ELR (cell line): ENCODE results near the gene GSN.
A peak's percentile ranks its signal among the peaks of the same experiment; 100 is the strongest.

Experiments
- DNase-seq: peaks from one replicate; pipeline ENCODE4 v3.0.0-alpha.2; 2015; ENCODE audit warnings: low read depth

GSN gene

GRCh38 chr9:121267689-121268597 lies at the start of gene GSN:
GSN (plus strand) TSS chr9:121268162; CDS start chr9:121301972, 33,810 bp downstream.
- peak; percentile 72 for DNase-seq

GRCh38 chr9:121218357-121219027 lies 49.5 kb upstream of the GSN start:
- no peak for DNase-seq

- DNase-seq: no peak
Measured at GRCh38 chr9:121219530-121219929, 48.4 kb upstream of the GSN start.

GRCh38 chr9:121220996-121221663 lies 46.8 kb upstream of the GSN start:
- no peak for DNase-seq

GRCh38 chr9:121221664-121222055 lies 46.3 kb upstream of the GSN start:
- DNase-seq: no peak

- peak; percentile 83 for DNase-seq
Measured at GRCh38 chr9:121222524-121223171, 45.3 kb upstream of the GSN start.

GRCh38 chr9:121225240-121225639 lies 42.7 kb upstream of the GSN start:
- no peak for DNase-seq

- DNase-seq: peak; percentile 76
Measured at GRCh38 chr9:121226175-121226574, 41.8 kb upstream of the GSN start.

- no peak for DNase-seq
Measured at GRCh38 chr9:121227862-121228261, 40.1 kb upstream of the GSN start.

GRCh38 chr9:121230256-121230655 lies 37.7 kb upstream of the GSN start:
- no peak for DNase-seq

GRCh38 chr9:121232251-121232650 lies 35.7 kb upstream of the GSN start:
- DNase-seq: peak; percentile 21

GRCh38 chr9:121233906-121234831 lies 33.8 kb upstream of the GSN start:
- peak; percentile 87 for DNase-seq

- DNase-seq: no peak
Measured at GRCh38 chr9:121234832-121235161, 33.2 kb upstream of the GSN start.

- no peak for DNase-seq
Measured at GRCh38 chr9:121235512-121235911, 32.5 kb upstream of the GSN start.

GRCh38 chr9:121237916-121238315 lies 30.0 kb upstream of the GSN start:
- no peak for DNase-seq

GRCh38 chr9:121239071-121239470 lies 28.9 kb upstream of the GSN start:
- DNase-seq: peak; percentile 25

- no peak for DNase-seq
Measured at GRCh38 chr9:121239851-121240250, 28.1 kb upstream of the GSN start.

- no peak for DNase-seq
Measured at GRCh38 chr9:121240472-121241135, 27.4 kb upstream of the GSN start.

- DNase-seq: peak; percentile 70
Measured at GRCh38 chr9:121242219-121242958, 25.6 kb upstream of the GSN start.

GRCh38 chr9:121242959-121243346 lies 25.0 kb upstream of the GSN start:
- no peak for DNase-seq
